GM12892 (cell line): ENCODE measurements around the gene ACTRT2.

Source experiments
- POLR2A ChIP-seq: IDR thresholded peaks from 2 replicates; pipeline ENCODE4 v1.6.1; 2011; ENCODE audit warnings: low read depth, low read length, control low read depth
- TAF1 ChIP-seq: IDR thresholded peaks from 2 replicates; pipeline ENCODE4 v1.6.1; 2011; ENCODE audit warnings: low read depth, mild to moderate bottlenecking, control low read depth, low read length, borderline replicate concordance

GRCh38 chr1:2980849-2981248, 40.4 kb upstream of the ACTRT2 start:
- TF ChIP-seq TAF1 (no peak), POLR2A (no peak)
